G401 (cell line): Measurements from ENCODE around the gene CDC42BPB. TPM values are rescaled to one million over a fixed set of nuclear protein-coding genes. Genes with fewer than 3 reads are reported as not detected.
A peak's percentile ranks its signal among the peaks of the same experiment; 100 is the strongest.
"Not testable (repeated sequence)": the region's sequence is repeated elsewhere in the genome, so short reads cannot be mapped to it uniquely, and the experiment has no call there.

Experiments used
- DNase-seq: peaks from one replicate; pipeline ENCODE4 v3.0.0-alpha.2; 2015; ENCODE audit warnings: low spot score
- in situ Hi-C: cut with HindIII; loops from 2 replicates; pipeline ENCODE4 v1.10.0; 2016; ENCODE audit warnings: low sequenced_read_pairs, mixed read lengths
- total RNA-seq: library from RNA; depleted of rRNA; stranded (reverse); fragments of >200 nt; shearing (Covaris generic); gene quantifications from 2 replicates; pipeline ENCODE4 v1.2.3, GENCODE V29; 2014

CDC42BPB gene
- total RNA-seq, 1 experiment from 2014 or later: 17.0 TPM

- in situ Hi-C loops: no loop called here
- DNase-seq: no peak
Measured at GRCh38 chr14:102902086-102902485, 155.3 kb downstream of the CDC42BPB start.

GRCh38 chr14:102901633-102902032 is 155.7 kb downstream of the CDC42BPB start:
- DNase-seq: no peak
- in situ Hi-C loops: no loop called here

GRCh38 chr14:102900631-102901571 is 156.4 kb downstream of the CDC42BPB start:
- in situ Hi-C loops: no loop called here
- DNase-seq: peak; percentile 57

- no peak for DNase-seq
- in situ Hi-C loops: no loop called here
Measured at GRCh38 chr14:102899516-102899900, 157.8 kb downstream of the CDC42BPB start.

- DNase-seq: no peak
- in situ Hi-C loops: no loop called here
Measured at GRCh38 chr14:102898776-102899515, 158.4 kb downstream of the CDC42BPB start.

GRCh38 chr14:102898298-102898697 is 159.1 kb downstream of the CDC42BPB start:
- in situ Hi-C loops: no loop called here
- DNase-seq: no peak

GRCh38 chr14:102897299-102898027 is 159.9 kb downstream of the CDC42BPB start:
- no peak for DNase-seq
- in situ Hi-C loops: no loop called here

GRCh38 chr14:102896735-102897134 is 160.6 kb downstream of the CDC42BPB start:
- DNase-seq, in situ Hi-C loops: not testable (repeated sequence)

GRCh38 chr14:102893452-102893851 is 163.9 kb downstream of the CDC42BPB start:
- DNase-seq: peak; percentile 84
- in situ Hi-C loops: no loop called here

GRCh38 chr14:102892651-102893050 is 164.7 kb downstream of the CDC42BPB start:
- in situ Hi-C loops: no loop called here

GRCh38 chr14:102891556-102891955 is 165.8 kb downstream of the CDC42BPB start:
- in situ Hi-C loops: no loop called here
- DNase-seq: no peak

More at GRCh38 chr14:102892651-102893050, 164.7 kb downstream of the CDC42BPB start:
- peak; percentile 58 for DNase-seq

- in situ Hi-C loops: no loop called here
- no peak for DNase-seq
Measured at GRCh38 chr14:102891111-102891510, 166.2 kb downstream of the CDC42BPB start.

- in situ Hi-C loops: no loop called here
- no peak for DNase-seq
Measured at GRCh38 chr14:102889615-102890014, 167.7 kb downstream of the CDC42BPB start.

GRCh38 chr14:102888748-102889147 is 168.6 kb downstream of the CDC42BPB start:
- in situ Hi-C loops: no loop called here
- DNase-seq: no peak

GRCh38 chr14:102885737-102886447 is 171.5 kb downstream of the CDC42BPB start:
- DNase-seq: no peak
- in situ Hi-C loops: no loop called here

- in situ Hi-C loops: no loop called here
- no peak for DNase-seq
Measured at GRCh38 chr14:102883554-102883953, 173.8 kb downstream of the CDC42BPB start.

GRCh38 chr14:102883089-102883541 is 174.2 kb downstream of the CDC42BPB start:
- in situ Hi-C loops: no loop called here
- DNase-seq: no peak
